Colon (tissue), 2 donors: Measurements from ENCODE around the gene CUTA.

Experiments
- FAIRE-seq: peaks from 2 replicates; lab custom pipeline; 2012; peaks lifted over from hg19 to GRCh38; lab: Jason Lieb, UNC
- donor health status: control.
- donor health status: control.

CUTA gene

DNA sequence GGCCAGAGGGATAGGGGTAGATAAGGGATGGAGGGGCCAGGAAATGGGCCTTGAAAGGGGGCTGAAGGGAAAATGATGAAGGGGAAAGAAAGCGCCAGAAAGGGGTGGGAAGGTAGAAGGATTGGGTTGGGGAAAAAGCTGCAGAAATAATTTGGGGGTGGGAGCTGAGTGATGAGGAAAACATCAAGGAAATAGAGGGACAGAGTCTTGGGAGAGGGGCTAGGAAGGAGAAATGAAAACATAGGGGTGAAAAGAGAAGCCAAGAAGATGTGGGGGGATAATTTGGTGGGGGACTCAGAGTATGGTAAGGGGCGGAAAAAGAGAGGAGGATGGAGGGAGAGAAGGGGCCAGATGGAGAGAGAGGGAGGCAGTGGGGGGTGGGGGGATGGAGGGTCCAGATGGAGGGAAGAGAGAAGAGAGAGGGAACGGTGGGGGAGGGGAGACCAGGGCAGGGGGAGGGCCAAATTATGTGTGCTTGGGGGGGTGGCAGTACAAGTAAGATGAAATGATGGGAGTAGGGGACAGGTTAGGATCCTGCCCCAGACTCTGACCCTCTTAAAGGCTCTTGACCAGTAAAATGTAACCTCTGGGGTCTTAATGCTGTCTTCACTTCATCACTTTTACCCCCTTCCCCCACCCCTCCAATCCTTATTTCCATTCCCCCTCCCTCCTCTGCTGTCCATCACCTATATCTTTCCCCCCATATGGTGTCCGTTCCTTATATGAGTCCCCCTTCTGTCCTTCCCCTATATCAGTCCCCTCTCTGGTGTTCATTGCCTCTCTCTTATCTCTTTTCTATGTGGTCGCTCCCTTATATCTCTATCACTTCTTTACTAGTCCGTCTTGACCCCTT lies 2.8 kb upstream of the CUTA start:
- FAIRE-seq = no peak

DNA sequence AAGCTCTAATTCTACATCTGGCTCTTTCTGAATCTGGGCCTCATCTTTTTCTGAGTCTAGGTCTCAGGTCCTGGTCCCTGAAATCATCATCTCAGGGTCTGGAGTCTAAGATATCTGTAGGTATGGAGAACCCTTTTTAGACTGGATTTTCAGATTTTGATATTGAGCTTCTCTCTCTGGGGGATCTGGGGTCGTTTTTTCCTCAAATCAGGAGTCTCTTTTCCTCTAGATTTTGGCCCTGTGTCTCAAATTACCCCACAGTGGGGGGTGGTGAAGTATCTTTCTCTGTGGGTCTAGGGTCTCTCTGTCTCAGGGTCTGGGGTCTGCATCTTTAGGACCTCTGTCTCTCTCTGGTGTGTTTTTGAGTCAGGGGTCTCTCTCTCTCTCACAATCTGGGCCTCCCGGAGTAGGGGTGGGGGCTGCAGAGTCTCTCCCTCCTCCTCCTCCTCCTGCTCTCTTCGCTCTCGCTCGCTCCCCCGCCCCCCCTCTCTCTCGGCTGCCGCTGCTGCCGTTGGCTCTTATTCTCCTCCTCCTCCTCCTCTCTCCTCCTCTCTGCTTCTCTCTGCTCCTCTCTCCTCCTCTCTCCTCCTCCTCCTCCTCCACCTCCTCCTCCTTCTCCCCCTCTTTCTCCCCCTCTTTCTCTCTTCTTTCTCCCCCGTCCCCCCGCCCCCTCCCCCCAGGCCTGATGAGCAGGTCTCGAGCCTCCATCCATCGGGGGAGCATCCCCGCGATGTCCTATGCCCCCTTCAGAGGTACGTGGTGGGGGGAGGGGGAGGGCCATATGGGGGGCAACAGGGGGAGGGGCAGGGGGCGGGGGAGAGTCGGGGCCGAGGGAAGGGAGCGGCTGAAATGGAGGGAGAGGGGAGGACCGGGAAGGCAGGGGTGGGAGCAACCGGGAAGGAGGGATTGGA lies 1.9 kb upstream of the CUTA start, which contains the start of gene SYNGAP1:
Gene SYNGAP1, plus strand, starts transcription at position 486 of the 911 bp plus-strand sequence. Its CDS starts 200 bp downstream, at position 686.
- no peak for FAIRE-seq

DNA sequence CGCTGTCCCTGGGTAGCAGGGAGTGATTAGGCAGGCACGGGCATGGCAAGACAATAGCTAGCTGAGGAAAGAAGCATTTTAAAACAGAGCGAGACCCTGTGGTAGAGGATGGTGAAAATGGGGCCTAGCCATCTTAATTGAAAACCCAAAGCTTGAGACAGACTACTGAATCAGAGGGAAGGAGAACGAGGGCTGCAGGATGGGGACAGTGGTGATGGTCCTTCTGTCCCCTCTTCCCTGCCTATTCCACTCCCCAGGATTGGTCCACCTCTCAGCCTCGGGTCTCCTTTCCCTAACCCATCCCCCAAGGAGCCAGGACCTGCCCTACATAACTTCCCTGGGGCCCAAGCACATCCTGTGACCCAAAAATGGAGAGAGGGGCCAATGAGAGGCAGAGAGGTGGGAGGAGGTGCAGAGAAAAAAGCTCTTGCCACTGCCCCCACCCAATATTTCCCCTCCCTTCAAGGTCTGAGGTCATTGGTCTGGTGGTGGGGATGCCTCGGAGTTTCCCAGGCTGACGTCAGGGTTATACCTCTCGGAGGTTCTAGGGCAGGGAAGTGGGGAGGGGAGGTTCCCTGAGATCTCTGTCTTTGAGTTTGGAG lies 884 bp upstream of the CUTA start:
- no peak for FAIRE-seq

DNA sequence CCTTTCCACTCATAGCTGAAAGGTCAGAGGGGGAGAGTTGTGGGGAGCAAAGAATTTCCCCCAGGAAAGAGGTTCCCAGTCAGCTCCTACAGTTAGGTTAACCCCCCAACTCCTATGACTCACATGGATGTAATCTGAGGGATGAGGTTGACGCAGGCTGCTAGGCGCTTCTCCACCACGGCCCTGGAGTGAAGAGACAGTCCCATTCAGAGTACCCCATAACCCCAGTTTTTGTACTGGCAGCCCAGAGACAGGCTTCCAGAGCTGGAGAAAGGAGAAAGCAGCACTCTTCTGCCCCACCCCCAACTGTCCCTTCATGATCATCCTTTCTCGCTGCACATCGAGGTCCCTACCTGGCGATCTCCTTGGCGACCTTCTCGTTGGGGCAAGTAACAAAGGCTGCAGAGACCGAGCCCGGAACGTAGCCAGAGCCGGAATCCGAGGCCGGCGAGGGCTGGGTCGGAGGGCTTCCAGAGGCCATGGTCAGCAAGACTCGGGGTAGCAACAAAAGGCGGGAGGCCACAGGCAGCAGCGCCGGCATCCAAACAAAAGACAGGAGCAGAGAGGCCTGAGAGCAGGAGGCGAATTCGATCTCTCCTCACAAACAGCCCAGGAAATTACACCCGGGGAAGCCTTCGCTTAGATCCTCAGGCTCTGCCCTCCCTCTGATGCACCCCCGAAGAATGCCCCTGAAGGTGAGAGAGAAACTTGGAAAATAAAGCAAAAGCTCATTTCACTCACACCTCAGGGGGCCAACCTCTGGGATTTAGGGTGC lies 592 bp downstream of the CUTA start:
- no peak for FAIRE-seq

DNA sequence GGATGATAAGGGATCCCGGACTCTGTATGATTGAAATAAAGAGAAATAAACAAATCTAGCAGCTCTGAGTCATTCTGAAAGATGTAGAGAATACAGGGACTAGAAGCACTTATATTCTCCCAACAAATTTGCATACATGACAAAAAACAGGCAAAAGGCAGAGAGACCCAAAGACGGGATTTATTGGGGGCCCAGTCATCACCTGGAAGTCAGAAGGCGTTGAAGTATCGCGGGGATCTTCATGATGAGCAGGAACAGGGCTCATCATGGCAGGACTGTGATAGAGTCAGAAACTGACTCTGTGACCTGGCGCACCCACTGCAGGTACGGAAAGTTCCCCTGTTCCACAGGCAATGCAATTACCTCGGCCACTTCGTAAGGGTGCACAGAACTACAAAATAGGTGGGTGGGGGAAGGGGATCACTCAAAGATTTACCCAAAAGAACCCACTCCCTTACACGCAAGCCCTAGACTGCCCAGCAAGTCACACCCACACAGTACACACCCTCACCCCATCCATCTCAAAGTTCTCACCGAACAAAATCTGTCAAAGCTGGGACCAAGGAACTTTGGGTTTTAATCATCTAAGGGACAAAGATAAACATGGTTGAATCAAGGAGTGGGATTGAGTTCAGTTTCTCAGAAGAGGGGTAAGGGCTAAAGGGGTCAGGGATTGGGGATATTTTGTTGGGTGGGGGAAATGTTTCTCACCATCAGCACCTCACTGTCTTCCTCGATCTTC lies 1.4 kb downstream of the CUTA start:
- no peak for FAIRE-seq

DNA sequence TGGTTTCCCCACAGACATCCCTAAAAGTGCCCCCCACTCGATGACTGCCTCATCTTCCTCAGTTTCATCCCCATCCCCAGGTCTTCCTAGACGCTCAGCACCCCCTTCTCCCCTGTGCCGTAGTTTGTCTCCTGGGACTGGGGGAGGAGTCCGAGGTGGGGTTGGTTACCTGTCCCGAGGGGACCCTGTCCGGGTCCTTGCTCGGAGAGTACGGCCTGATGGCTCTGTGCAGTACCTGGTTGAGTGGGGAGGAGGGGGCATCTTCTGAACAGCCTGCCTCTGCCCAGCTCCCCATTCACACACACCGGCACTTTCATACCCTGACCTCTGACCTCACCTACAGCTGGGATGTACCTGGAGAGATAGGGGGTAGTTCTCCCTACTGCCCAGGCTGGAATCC lies 2.1 kb downstream of the CUTA start:
- FAIRE-seq = no peak

DNA sequence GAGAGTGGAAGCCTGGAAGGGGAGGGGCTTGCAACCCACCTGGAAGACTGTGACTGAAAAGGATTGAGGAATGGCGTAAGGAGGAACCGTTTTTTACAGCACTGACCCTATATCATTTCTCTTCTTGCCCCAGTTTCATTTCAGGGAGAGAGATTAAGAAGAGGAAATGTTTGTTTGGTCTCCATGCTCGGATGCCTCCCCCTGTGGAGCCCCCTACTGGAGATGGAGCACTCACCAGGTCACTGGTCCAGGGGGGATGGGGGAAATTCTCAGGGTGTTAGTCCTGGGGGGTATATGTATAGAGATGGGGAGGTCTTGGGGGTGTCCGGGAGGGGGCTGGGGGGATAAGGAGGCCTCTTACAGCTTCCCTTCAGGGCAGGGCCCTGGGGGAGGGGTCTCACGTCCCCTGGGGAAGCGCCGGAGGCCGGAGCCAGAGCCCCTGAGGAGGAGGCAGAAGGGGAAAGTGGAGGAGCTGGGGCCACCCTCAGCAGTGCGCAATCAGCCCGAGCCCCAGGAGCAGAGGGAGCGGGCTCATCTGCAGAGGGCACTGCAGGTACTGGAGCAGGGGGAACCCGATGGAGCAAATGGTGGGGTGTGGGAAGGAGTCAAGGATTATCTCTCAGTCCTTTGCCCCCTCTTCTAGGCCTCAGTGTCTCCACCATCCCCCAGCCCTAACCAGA lies 3.2 kb downstream of the CUTA start:
- FAIRE-seq = no peak

DNA sequence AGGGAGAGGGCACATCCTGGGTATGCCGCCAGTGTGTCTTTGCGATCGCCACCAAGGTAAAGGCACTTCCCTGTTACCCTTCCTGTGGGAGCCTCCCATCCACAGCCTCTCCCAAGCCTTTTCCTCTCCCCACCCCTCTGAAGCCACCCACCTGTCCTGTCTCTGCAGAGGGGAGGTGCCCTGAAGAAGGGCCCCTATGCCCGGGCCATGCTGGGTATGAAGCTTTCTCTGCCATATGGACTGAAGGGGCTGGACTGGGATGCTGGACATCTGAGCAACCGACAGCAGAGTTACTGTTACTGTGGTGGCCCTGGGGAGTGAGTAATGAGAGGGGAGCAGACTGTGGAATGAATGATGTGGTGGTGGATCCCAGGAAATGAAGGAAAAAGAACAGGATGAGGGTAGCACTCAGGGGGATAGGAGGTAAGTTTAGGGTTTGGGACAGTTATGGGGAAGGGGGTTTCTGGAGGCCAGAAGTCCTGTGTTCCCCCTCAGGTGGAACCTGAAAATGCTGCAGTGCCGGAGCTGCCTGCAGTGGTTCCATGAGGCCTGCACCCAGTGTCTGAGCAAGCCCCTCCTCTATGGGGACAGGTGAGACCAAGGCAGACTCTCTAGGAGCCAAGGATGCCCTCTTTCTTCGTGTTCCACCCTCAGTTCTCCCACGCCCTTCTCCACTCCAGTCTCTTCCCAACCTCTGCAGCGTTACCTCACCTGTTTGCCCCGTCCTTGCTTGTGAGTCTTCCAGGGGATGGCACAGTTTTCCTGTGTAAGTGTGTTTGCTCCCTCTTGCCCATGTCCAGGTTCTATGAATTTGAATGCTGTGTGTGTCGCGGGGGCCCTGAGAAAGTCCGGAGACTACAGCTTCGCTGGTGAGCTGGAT lies 4.4 kb downstream of the CUTA start:
- no peak for FAIRE-seq

DNA sequence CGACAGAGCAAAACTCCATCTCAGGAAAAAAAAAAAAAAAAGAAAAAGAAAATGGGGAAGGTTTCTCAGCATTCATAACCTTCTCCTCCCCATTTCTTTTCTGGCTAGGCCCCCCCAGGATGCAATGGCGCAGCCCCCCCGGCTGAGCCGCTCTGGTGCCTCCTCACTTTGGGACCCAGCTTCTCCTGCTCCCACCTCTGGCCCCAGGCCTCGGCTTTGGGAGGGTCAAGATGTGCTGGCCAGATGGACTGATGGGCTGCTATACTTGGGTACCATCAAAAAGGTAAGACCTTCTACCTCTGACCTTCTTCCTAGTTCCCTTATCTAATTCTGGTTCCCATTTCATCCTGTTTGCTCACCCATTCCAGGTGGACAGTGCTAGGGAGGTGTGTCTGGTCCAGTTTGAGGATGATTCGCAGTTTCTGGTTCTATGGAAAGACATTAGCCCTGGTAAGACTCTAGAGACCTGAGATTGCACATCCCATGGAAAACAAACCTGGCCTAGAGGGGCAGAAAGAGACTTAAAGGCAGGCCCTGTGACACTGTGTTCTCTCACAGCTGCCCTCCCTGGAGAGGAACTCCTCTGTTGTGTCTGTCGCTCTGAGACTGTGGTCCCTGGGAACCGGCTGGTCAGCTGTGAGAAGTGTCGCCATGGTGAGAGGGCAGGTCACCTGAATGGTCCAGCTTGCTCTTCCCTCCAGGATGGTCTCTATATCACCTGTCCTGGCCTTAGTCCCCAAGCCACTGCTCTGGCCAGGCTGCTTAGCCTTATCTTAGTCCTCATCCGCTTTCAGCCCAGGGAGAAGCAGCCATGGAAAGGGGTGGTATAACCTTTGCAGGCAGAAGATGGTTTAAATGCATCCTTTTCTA lies 5.5 kb downstream of the CUTA start:
- no peak for FAIRE-seq

DNA sequence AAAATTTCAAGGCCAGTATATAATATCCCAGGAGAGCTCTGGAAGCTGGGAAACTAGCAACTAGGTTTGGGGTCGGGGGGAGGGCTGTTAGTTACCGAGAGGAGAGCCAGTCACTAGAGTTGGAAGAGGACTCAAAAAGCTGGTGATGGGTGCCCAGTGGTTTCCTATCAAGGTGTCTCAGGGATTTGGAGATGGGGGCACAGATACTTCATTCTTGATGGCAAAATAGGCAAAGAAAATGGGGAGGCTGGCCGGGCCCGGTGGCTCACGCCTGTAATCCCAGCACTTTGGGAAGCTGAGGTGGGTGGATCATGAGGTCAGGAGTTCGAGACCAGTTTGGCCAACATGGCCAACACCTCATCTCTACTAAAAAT lies 6.3 kb downstream of the CUTA start:
- no peak for FAIRE-seq

DNA sequence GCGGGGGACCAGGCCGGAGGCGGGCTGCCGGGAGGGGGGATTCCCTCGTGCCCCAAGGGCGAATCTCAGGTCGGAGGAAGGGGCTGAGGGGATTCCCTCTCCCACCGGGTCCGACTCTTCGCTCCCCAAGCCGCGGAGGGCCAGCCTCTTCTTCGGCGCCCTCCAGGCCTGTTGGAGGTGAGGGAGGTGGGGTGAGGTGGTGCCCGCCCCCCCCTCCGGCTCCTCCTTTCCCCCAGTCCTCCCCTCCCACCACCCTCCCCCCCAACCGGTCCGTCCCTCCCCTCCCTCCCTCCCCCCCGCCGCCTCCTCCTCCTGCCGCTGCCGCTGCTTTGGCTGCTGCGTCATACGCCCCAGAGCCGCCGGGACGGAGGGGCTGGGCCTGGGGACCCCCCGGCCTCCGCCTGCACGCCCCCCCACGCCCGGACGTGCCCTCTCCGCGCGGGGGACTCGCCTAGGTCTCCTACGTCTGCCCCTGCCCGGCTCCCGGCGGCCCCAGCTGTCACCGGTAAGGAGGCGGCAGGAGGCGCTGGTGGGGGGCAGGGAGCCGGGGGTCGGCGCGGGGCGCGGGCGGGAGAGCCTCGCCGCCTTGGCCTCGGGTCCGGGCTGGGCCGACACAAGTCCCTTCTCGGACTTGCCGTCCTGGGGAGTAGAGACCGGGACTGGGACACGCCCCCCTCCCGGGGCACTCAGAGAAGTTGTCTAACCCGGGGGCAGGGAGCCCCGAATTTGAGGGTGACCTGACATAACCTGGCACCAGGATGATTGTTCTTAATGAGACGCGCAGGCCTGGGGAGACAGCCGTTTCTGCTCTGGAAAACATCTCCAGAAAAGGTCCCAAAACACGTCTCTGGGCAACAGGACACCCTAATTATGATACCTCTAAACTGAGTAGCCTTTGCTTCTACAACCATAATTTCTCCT lies 6.9 kb downstream of the CUTA start, which contains the start of gene PHF1:
Gene PHF1, plus strand, starts transcription at position 304 of the 921 bp plus-strand sequence. CDS start 1,250 bp downstream, outside the sequence.
- no peak for FAIRE-seq

DNA sequence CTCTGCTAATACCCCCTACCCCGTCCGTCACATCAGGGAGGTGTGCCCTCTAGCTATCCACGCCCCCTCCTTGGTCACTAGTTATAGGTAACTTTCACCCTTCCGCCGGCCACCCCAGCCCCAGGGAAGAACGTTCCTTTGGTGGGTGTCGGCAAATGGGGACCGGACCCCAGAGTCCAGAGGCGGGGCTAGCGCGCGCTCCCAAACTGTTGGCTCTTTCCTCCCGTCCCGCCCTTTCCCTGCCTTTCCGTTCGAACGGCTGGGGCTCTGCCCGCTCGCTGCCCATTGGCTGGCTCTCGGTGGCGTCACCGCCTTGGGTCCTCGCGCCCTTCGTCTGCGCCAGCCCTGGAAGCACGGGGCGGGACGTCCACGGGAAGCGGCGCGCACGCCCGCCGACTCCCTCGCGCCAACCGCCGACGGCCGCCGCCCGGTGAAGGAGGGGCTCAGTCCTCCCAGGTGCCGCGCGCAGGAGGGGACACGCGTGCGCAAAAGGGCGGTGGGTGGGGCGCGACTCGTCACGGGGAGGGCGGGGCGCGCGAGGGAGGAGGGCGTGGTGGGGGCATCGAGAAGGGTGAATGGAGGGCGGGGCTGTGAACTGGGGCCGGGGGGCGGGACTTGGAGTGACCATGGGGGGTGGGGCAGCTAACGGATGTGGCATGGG lies 7.7 kb downstream of the CUTA start:
- FAIRE-seq = no peak

DNA sequence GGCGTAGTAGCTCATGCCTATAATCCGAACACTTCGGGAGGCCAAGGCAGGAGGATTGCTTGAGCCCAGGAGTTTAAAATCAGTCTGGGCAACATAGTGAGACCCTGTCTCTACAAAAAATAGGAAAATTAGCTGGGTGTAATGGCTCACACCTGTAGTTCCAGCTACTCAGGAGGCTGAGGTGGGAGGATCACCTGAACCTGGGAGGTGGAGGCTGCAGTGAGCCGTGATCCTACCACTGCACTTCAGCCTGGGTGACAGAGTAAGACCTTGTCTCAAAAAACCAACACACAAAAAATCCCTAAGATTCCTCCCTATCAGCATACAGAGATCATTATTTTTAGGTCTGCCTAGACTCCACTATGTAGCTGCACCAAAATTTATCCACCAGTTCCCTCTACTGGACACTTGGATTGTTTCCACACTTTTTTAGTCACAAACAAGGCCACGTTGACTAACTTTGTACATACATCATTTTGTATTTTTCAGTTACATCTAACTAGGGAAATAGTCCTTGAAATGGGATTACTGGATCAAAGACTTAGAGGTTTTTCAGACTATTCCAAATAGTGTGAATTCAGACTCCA lies 10.7 kb downstream of the CUTA start:
- FAIRE-seq = no peak

DNA sequence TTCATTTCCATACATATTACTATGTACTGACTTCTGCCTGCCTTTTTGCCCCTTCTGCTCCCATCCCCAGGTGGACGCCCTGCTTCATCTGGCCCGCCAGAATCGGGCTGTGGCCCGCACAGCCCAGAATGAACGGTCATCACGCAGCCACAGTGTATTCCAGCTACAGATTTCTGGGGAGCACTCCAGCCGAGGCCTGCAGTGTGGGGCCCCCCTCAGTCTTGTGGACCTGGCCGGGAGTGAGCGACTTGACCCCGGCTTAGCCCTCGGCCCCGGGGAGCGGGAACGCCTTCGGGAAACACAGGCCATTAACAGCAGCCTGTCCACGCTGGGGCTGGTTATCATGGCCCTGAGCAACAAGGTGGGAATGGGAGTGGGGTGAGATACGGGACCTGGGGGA lies 11.8 kb downstream of the CUTA start:
- FAIRE-seq = no peak

DNA sequence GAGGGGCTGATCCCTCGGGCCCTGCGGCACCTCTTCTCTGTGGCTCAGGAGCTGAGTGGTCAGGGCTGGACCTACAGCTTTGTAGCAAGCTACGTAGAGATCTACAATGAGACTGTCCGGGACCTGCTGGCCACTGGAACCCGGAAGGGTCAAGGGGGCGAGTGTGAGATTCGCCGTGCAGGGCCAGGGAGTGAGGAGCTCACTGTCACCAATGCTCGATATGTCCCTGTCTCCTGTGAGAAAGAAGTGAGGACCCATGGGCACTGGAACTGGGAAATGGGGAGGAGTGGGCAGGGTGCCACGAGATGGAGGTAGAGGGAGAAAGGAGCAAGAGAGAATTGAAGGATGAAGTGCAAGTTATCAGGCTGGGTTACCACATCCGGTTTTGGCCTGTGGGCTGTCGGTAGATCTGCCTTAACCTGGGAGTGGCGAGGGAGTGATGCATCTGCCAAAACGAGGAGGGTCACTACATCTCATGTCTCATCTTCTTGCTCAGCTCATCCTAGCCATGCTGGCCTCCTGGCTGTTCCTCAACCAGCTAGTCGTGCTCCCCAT lies 12.4 kb downstream of the CUTA start:
- no peak for FAIRE-seq

DNA sequence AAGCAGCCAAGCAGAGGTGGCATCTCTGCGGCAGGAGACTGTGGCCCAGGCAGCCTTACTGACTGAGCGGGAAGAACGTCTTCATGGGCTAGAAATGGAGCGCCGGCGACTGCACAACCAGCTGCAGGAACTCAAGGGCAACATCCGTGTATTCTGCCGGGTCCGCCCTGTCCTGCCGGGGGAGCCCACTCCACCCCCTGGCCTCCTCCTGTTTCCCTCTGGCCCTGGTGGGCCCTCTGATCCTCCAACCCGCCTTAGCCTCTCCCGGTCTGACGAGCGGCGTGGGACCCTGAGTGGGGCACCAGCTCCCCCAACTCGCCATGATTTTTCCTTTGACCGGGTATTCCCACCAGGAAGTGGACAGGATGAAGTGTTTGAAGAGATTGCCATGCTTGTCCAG lies 13.0 kb downstream of the CUTA start:
- FAIRE-seq = no peak
